KMS-11 (cell line): ENCODE results near the gene INPP5D.

Experiments used
- H2AFZ ChIP-seq: fragments of 200-600 bp; sonication (generic); 2 replicates; pipeline ENCODE4 v1.6.1; 2016; ENCODE audit warnings: antibody characterized with exemption, mixed run types, low read depth
- H3K27ac ChIP-seq: fragments of 200-600 bp; sonication (generic); 2 replicates; pipeline ENCODE4 v1.6.1; 2016; ENCODE audit warnings: mild to moderate bottlenecking, mixed run types
- H3K27me3 ChIP-seq: fragments of 200-600 bp; sonication (generic); 2 replicates; pipeline ENCODE4 v1.6.1; 2017; ENCODE audit warnings: mild to moderate bottlenecking, low read depth, mixed run types, moderate library complexity; ENCODE audit not compliant: insufficient read depth
- H3K36me3 ChIP-seq: fragments of 200-600 bp; sonication (generic); 2 replicates; pipeline ENCODE4 v1.6.1; 2017; ENCODE audit warnings: mild to moderate bottlenecking, mixed run types; ENCODE audit not compliant: insufficient read depth
- H3K4me1 ChIP-seq: fragments of 200-600 bp; sonication (generic); 2 replicates; pipeline ENCODE4 v1.6.1; 2016; ENCODE audit warnings: mild to moderate bottlenecking, low read depth, mixed run types; ENCODE audit not compliant: poor library complexity, severe bottlenecking
- H3K4me2 ChIP-seq: fragments of 200-600 bp; sonication (generic); 2 replicates; pipeline ENCODE4 v1.7.0; 2016; ENCODE audit warnings: mild to moderate bottlenecking, mixed run types
- H3K4me3 ChIP-seq: fragments of 200-600 bp; sonication (generic); IDR thresholded peaks from 2 replicates; pipeline ENCODE4 v1.6.1; 2017; ENCODE audit warnings: low read depth, low read length, mixed read lengths; ENCODE audit not compliant: insufficient read depth
- H3K79me2 ChIP-seq: fragments of 200-600 bp; sonication (generic); 2 replicates; pipeline ENCODE4 v1.6.1; 2016; ENCODE audit warnings: low read depth, mixed run types; ENCODE audit not compliant: insufficient read depth
- H3K9ac ChIP-seq: fragments of 200-600 bp; sonication (generic); 2 replicates; pipeline ENCODE4 v1.6.1; 2016; ENCODE audit warnings: mild to moderate bottlenecking, mixed run types
- H4K20me1 ChIP-seq: fragments of 200-600 bp; sonication (generic); 2 replicates; pipeline ENCODE4 v1.6.1; 2016; ENCODE audit warnings: mild to moderate bottlenecking, mixed run types; ENCODE audit not compliant: insufficient read depth
- CTCF ChIP-seq: fragments of 200-600 bp; sonication (generic); conservative IDR thresholded peaks from 2 replicates; pipeline ENCODE4 v1.6.1; 2017; ENCODE audit warnings: low read depth, mild to moderate bottlenecking, antibody characterized with exemption, low read length, moderate library complexity, mixed read lengths

INPP5D gene

DNA sequence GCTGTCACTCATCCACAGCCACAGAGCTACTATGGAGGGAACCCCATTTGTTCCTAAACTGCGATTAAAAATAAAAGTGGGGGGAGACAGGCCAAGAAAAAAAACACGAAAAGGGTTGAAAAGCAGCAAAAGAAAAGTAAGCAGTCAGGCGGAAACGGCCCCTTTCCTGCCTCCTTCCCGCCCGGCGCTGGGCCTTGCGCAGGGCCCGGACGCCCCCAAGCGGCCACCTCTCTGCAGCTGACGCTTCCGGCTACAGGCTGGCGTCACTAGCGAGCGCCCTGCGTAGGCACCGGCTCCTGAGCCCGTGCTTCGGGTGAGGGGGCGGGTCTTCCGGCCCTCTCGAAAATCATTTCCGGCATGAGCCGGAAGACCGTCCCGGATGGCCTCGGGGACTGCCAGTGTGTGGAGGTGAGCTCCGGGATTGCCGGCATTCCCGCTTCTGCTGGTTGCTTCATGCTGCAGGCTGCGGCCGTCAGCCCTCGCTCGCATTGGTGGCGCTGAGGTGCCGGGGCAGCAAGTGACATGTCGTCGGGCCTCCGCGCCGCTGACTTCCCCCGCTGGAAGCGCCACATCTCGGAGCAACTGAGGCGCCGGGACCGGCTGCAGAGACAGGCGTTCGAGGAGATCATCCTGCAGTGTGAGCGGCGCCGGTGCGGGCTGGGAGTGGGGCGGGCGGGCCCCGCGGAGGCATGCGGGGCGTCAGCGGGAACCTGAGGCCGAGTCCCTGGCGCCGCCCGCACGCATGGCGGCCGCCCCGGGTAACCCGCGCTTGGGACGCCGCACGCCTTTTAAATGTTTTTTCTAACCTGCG is 191.4 kb downstream of the INPP5D start, which contains the start of gene ATG16L1:
Gene ATG16L1, plus strand, starts transcription at position 368 of the 811 bp plus-strand sequence. Its CDS starts 155 bp downstream, at position 523.
- Histone ChIP-seq H3K79me2 (peaks cover 44% of the 10 kb centered on the region), H3K9ac (peak within 1 kb of the TSS; percentile 68), H3K27me3 (no peaks in the 10 kb centered on the region), H3K4me3 (peak within 1 kb of the TSS; percentile 86), H2AFZ (peak within 1 kb of the TSS; percentile 92), H3K4me1 (peaks cover 18% of the 10 kb centered on the region), H3K36me3 (no peaks in the 10 kb centered on the region; the same call in 1 of the 2 replicates), H3K4me2 (peak within 1 kb of the TSS; percentile 79), H4K20me1 (0 out of 2 replicates have a peak, but pooled peaks cover 7% of the 10 kb centered on the region), H3K27ac (peak within 1 kb of the TSS; percentile 44)
- TF ChIP-seq CTCF = peak; percentile 74

DNA sequence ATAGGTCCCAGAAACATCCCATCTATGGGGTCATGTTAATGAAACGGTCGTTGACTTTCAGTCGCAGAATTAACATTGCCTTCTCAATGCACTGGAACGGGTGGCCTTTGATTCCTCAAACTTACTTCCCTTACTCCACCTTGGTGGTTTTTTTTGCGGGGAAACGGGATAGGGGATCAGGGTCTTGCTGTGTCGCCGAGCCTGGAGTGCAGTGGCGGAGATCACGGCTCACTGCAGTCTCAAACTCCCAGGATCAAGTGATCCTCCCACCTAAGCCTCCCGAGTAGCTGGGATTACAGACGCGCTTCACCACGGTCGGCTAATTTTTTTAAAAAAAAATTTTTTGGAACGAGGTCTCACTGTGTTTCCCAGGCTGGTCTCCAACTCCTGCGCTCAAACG is 192.1 kb downstream of the INPP5D start:
- H4K20me1 ChIP-seq = 0 out of 2 replicates have a peak, but pooled peaks cover 7% of the 10 kb centered on the region

GRCh38 chr2:233255151-233255550 is 195.0 kb downstream of the INPP5D start:
- 0 out of 2 replicates have a peak, but pooled peaks cover 10% of the 10 kb centered on the region for H4K20me1 ChIP-seq
- H3K36me3 ChIP-seq = peaks cover 7% of the 10 kb centered on the region; the same call in 1 of the 2 replicates
- no peak overlapping the region for H3K4me3 ChIP-seq
- H3K79me2 ChIP-seq = peaks cover 50% of the 10 kb centered on the region
- TF ChIP-seq CTCF = no peak
- H3K27ac ChIP-seq = no peak overlapping the region
- no peak overlapping the region for H3K4me2 ChIP-seq
- H3K9ac ChIP-seq = no peak overlapping the region
- H2AFZ ChIP-seq = no peak overlapping the region
- H3K4me1 ChIP-seq = peaks cover 18% of the 10 kb centered on the region
- H3K27me3 ChIP-seq = no peaks in the 10 kb centered on the region

More for the DNA sequence above, 192.1 kb downstream of the INPP5D start:
- Histone ChIP-seq H3K4me2 (peak overlapping the region; percentile 79), H2AFZ (peak overlapping the region; percentile 92), H3K4me3 (peak overlapping the region; percentile 86), H3K27me3 (no peaks in the 10 kb centered on the region), H3K79me2 (peaks cover 44% of the 10 kb centered on the region), H3K36me3 (peaks cover 3% of the 10 kb centered on the region; the same call in 1 of the 2 replicates), H3K4me1 (peaks cover 18% of the 10 kb centered on the region), H3K27ac (peak overlapping the region; percentile 44; the same call in 1 of the 2 replicates), H3K9ac (peak overlapping the region; percentile 68)
- no peak for TF ChIP-seq CTCF

DNA sequence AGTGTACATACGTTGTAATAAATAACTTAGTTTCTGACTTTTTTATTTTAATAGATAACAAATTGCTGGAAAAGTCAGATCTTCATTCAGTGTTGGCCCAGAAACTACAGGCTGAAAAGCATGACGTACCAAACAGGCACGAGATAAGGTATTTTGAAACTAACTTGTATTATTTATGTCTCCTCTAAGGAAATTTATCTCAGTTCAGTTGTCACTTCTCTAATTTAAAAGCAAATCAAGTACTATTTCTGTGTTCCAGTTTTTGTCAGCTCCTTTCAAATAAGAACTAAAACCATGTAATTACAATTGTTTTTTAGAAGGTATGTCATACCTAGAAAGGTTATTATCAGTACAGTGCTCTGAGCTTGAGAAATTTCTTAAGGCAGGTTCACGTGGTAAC is 195.9 kb downstream of the INPP5D start:
- no peak overlapping the region for H3K4me3 ChIP-seq
- H3K4me2 ChIP-seq = no peak overlapping the region
- no peaks in the 10 kb centered on the region for H3K27me3 ChIP-seq
- no peak for TF ChIP-seq CTCF
- H4K20me1 ChIP-seq = 0 out of 2 replicates have a peak, but pooled peaks cover 10% of the 10 kb centered on the region
- H3K27ac ChIP-seq = no peak overlapping the region
- H2AFZ ChIP-seq = no peak overlapping the region
- H3K36me3 ChIP-seq = peaks cover 7% of the 10 kb centered on the region; the same call in 1 of the 2 replicates
- peaks cover 16% of the 10 kb centered on the region for H3K4me1 ChIP-seq
- H3K9ac ChIP-seq = no peak overlapping the region
- peaks cover 50% of the 10 kb centered on the region for H3K79me2 ChIP-seq
